Hepatocyte (in vitro differentiated cells): ENCODE results near the gene DUOX2.
"Not testable (repeated sequence)": the region's sequence is repeated elsewhere in the genome, so short reads cannot be mapped to it uniquely, and the experiment has no call there.

Experiments
- EZH2 ChIP-seq: fragments of 200-600 bp; sonication (generic); IDR thresholded peaks from 2 replicates; pipeline ENCODE4 v1.6.1; 2016; ENCODE audit warnings: antibody characterized with exemption, mild to moderate bottlenecking, borderline replicate concordance
- EZH2phosphoT487 ChIP-seq: fragments of 200-600 bp; sonication (generic); IDR thresholded peaks from one replicate; pipeline ENCODE4 v1.6.1; 2018; ENCODE audit warnings: antibody characterized with exemption, mild to moderate bottlenecking, low read depth, moderate library complexity; ENCODE audit not compliant: unreplicated experiment, severe bottlenecking
- TF ChIP-seq, protein P1 (sequence below): fragments of 200-600 bp; sonication (generic); IDR thresholded peaks from 2 replicates; pipeline ENCODE4 v1.5.1; 2016; ENCODE audit warnings: antibody characterized with exemption, mild to moderate bottlenecking; ENCODE audit not compliant: poor library complexity

DNA sequence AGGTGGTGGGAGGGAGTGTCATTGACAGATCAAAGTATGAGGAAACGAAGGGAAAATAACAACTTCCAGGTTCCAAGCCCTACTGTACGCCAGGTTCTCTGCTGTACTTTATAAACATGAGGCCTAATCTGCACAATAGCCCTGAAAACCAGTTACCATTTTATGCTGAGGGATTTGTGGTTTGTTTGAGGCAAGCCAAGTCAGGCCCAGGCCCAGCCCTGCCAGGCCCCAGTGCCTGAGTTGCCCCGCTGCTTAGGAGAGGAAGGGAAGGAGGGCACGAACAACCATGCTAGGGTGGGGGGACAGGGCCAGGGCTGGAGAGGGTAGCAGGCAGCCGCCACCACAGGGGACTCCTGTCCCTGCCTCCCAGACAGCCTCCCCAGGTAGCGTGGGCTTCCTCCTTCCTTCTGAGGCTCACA is 44.0 kb downstream of the DUOX2 start:
- TF ChIP-seq, protein P1, sequence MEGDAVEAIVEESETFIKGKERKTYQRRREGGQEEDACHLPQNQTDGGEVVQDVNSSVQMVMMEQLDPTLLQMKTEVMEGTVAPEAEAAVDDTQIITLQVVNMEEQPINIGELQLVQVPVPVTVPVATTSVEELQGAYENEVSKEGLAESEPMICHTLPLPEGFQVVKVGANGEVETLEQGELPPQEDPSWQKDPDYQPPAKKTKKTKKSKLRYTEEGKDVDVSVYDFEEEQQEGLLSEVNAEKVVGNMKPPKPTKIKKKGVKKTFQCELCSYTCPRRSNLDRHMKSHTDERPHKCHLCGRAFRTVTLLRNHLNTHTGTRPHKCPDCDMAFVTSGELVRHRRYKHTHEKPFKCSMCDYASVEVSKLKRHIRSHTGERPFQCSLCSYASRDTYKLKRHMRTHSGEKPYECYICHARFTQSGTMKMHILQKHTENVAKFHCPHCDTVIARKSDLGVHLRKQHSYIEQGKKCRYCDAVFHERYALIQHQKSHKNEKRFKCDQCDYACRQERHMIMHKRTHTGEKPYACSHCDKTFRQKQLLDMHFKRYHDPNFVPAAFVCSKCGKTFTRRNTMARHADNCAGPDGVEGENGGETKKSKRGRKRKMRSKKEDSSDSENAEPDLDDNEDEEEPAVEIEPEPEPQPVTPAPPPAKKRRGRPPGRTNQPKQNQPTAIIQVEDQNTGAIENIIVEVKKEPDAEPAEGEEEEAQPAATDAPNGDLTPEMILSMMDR: not testable (repeated sequence)
- not testable (repeated sequence) for TF ChIP-seq EZH2phosphoT487, EZH2
